Measurements from ENCODE around the gene GRID1. TPM values are rescaled to one million over a fixed set of nuclear protein-coding genes. Genes with fewer than 3 reads are reported as not detected.
"Not testable (repeated sequence)": the region's sequence is repeated elsewhere in the genome, so short reads cannot be mapped to it uniquely, and the experiment has no call there.

Gene GRID1
- polyA plus RNA-seq, 1 donor from 2014 or later, result not detected

GRCh38 chr10:86044029-86044428, 322.6 kb downstream of the GRID1 start:
- H3K9me3 Mint-ChIP-seq, result no peaks in the 10 kb centered on the region
- no peaks in the 10 kb centered on the region for H3K36me3 Mint-ChIP-seq
- H3K27me3 Mint-ChIP-seq, result peaks cover 7% of the 10 kb centered on the region
- H3K4me3 Mint-ChIP-seq, result no peak overlapping the region
- H3K4me1 Mint-ChIP-seq, result no peaks in the 10 kb centered on the region
- no peak overlapping the region for H3K27ac Mint-ChIP-seq

DNA sequence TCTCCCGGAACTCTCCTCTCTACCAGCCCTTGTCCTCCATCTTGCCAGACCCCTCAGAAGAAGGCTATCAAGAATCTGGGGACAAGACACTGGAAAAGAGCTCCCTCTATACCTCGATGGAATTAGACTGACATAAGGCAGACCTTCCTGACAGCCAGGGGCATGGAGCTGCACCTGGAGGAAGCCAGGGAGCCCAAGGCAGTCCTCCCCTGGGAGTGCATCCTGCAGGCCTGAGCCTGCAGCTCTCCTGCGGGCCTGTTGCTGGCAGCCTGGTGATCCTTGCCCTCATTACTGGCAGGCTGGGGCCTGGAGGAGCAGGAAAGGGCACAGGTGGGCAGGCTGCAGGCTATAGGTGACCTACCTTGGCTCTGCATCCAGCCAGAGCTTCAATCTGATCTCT, 323.4 kb downstream of the GRID1 start:
- Mint-ChIP-seq H3K4me1 (no peaks in the 10 kb centered on the region), H3K27me3 (peaks cover 9% of the 10 kb centered on the region), H3K27ac (no peak overlapping the region), H3K36me3 (no peaks in the 10 kb centered on the region), H3K9me3 (no peaks in the 10 kb centered on the region), H3K4me3 (no peak overlapping the region)

DNA sequence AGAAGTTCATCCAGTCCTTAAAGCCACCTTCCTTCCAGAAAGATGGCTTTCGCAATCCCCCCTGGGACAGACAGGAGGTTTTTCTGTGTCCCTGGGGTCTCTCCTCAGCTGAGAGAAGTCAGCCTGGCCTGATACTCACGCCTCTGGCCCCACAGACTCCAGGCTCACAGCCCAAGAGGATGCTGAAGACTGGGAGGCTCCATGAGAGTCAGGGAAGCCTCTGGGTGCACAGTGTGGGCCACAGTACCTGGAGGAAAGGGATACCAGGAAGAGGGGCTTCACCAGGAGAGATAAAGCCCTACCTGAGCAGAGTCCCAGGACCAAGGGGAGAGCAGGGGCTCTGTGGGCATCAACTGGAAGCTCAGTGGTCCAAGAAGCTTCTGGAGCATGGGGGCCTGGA, 324.4 kb downstream of the GRID1 start:
- Mint-ChIP-seq H3K27ac (peak overlapping the region in 1 of 3 donors; percentile 40), H3K4me3 (no peak overlapping the region), H3K27me3 (peaks cover 7% of the 10 kb centered on the region), H3K4me1 (no peaks in the 10 kb centered on the region), H3K36me3 (no peaks in the 10 kb centered on the region), H3K9me3 (no peaks in the 10 kb centered on the region)

DNA sequence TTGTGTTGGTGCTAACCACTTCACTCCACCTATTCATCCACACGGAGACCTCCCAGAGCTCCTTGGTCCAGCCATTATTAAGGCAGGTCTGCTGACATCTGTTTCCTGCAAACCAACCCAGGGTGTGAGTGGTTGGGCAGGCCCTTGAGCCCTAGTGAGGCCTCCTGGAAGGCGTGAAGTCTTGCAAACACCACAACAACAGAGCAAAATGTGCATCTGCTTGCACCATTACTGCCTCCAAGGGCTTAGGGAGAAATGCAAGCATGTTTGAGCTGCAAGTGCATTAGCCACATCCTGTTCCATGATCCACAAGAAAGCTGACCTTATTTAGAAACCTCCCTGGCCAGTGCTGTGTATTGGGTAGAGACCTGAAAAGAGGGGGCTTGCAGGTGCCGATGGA, 325.5 kb downstream of the GRID1 start:
- no peaks in the 10 kb centered on the region for H3K9me3 Mint-ChIP-seq
- peaks cover 7% of the 10 kb centered on the region for H3K27me3 Mint-ChIP-seq
- no peaks in the 10 kb centered on the region for H3K4me1 Mint-ChIP-seq
- no peaks in the 10 kb centered on the region for H3K36me3 Mint-ChIP-seq
- no peak overlapping the region for H3K4me3 Mint-ChIP-seq
- H3K27ac Mint-ChIP-seq, result peak overlapping the region in 1 of 3 donors; percentile 40

DNA sequence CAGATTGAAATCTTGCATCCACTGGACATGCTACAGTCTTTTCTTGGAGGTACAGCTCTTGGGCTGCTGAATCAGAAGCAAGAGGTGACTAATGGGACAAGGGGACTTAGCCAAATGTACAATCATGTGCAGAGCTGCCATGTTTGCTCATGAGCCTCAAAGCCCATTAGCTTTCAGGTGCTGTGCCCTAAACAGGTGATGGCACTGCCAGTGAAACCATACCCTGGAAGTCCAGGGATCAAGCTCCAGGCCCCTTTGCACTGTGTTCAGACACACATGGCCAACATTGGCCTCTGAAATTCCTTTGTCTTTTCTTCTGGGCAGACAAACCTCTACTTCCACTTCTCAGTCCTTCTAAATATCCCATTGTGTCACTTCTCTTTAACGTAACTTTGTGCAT, 328.2 kb downstream of the GRID1 start:
- peaks cover 4% of the 10 kb centered on the region for H3K27me3 Mint-ChIP-seq
- H3K27ac Mint-ChIP-seq, result no peak overlapping the region
- H3K4me1 Mint-ChIP-seq, result no peaks in the 10 kb centered on the region
- no peak overlapping the region for H3K4me3 Mint-ChIP-seq
- no peaks in the 10 kb centered on the region for H3K9me3 Mint-ChIP-seq
- H3K36me3 Mint-ChIP-seq, result no peaks in the 10 kb centered on the region

GRCh38 chr10:86037096-86037495, 329.5 kb downstream of the GRID1 start:
- Mint-ChIP-seq H3K4me1 (no peaks in the 10 kb centered on the region), H3K9me3 (no peaks in the 10 kb centered on the region), H3K27ac (no peak overlapping the region), H3K27me3 (peaks cover 3% of the 10 kb centered on the region), H3K4me3 (no peak overlapping the region), H3K36me3 (no peaks in the 10 kb centered on the region)

- Mint-ChIP-seq H3K9me3 (peaks cover 0 to under 1% (median 0%) of the 10 kb centered on the region in 3 donors), H3K27me3 (peaks cover 3% of the 10 kb centered on the region), H3K4me3 (no peak overlapping the region), H3K4me1 (no peaks in the 10 kb centered on the region), H3K27ac (no peak overlapping the region), H3K36me3 (no peaks in the 10 kb centered on the region)
Measured at GRCh38 chr10:86036544-86036831, 330.1 kb downstream of the GRID1 start.

DNA sequence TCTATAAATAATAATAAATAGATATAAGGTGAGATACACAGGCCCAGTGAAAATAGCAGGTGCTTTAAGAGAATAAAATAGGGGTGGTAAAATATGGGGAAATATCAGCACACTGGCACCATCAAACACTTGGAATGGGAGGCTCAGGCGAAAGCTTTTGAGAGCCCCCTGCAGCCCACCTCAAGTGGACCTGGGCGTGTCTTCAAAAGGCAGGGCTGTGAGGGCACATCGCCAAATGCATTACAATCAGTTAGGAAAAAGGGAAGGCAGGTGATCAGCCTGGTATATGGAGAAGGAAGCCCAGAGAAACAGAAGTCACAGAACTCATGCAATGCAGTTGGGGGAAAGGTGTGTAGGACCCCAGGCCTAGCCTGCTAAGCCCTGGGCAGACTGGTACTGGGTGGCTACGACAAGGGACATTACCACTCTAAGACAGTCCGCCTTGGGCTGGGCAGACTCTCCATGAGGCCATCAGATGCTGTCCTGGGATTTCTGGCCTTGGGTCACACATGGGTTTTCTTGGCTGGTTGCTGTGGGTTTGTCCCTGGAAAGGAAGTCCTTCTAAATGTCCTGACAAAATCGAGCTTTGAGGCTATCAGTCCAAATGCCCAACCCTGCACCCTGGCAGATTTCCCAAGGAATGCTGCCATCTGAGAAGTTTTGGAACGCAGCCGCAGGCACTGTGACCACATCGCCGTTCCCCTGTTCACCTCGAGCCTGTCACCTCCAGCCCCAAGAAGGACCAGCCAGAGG, 330.6 kb downstream of the GRID1 start:
- Mint-ChIP-seq H3K4me1 (no peaks in the 10 kb centered on the region), H3K27ac (no peak overlapping the region), H3K4me3 (no peak overlapping the region), H3K9me3 (peaks cover 0 to 4% (median 0%) of the 10 kb centered on the region in 3 donors), H3K27me3 (peaks cover 3% of the 10 kb centered on the region), H3K36me3 (no peaks in the 10 kb centered on the region)

DNA sequence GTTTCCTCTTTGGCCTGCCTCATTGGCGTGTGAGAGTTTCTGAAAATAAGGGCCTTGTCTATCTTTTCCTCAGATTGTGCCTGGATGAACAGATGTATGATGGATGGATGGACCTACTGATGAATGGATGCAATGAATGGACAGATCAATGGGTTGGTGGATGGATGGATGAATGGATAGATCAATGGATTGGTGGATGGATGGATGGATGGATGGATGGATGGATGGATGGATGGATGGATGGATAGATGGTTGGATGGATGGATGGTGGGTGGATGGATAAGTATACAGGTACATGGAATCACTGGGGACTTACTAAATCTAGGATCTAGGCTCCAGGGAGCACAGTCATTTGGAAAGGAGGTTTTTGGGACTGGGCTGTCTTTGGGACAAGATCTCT, 331.9 kb downstream of the GRID1 start:
- H3K4me3 Mint-ChIP-seq, result no peak overlapping the region
- no peaks in the 10 kb centered on the region for H3K4me1 Mint-ChIP-seq
- no peaks in the 10 kb centered on the region for H3K36me3 Mint-ChIP-seq
- H3K27me3 Mint-ChIP-seq, result peaks cover 5% of the 10 kb centered on the region
- peaks cover 0 to 6% (median 4%) of the 10 kb centered on the region in 3 donors for H3K9me3 Mint-ChIP-seq
- no peak overlapping the region for H3K27ac Mint-ChIP-seq

DNA sequence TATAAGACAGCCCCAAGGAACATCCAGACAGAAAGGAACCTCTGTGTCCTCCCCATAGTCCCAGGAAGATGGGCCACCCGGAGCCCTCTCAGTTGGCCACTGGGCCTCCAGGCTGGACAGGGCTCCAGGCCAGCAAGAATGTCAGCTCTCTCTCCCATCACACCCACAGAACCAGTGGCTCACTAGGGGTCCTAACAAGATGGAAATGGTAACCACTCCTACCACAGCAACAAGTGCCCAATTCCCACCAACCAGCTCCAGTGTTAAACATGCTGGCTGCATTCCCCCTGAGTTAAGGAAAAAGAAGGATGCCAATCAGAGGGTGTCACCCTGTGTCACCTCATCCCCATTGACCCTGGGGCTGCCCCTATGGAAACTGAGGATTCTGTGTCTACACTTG, 333.0 kb downstream of the GRID1 start:
- H3K27me3 Mint-ChIP-seq, result peaks cover 2% of the 10 kb centered on the region

DNA sequence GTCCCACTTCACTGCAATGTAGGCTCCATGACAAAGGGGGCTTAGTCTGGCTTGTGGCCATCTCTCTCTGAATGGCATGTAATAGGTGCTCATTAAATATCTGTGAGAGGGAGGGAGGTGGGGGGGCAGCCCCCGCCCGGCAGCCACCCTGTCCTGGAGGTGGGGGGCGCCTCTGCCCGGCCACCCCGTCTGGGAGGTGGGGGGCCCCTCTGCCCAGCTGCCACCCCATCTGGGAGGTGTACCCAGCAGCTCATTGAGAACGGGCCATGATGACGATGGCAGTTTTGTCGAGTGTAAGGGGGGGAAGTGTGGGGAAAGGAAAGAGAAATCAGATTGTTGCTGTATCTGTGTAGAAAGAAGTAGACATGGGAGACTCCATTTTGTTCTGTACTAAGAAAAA, 334.5 kb downstream of the GRID1 start:
- H3K9me3 Mint-ChIP-seq, H3K27ac Mint-ChIP-seq, H3K4me3 Mint-ChIP-seq, H3K36me3 Mint-ChIP-seq, H3K27me3 Mint-ChIP-seq, H3K4me1 Mint-ChIP-seq: not testable (repeated sequence)

More for the DNA sequence above, 333.0 kb downstream of the GRID1 start:
- Mint-ChIP-seq H3K9me3 (peaks cover 0 to 6% (median 4%) of the 10 kb centered on the region in 3 donors), H3K27ac (no peak overlapping the region), H3K36me3 (no peaks in the 10 kb centered on the region), H3K4me3 (no peak overlapping the region), H3K4me1 (no peaks in the 10 kb centered on the region)

- H3K36me3 Mint-ChIP-seq, result no peaks in the 10 kb centered on the region
- no peak overlapping the region for H3K4me3 Mint-ChIP-seq
- H3K9me3 Mint-ChIP-seq, result peaks cover 0 to 6% (median 4%) of the 10 kb centered on the region in 3 donors
- H3K4me1 Mint-ChIP-seq, result no peaks in the 10 kb centered on the region
- H3K27me3 Mint-ChIP-seq, result peaks cover 2% of the 10 kb centered on the region
- no peak overlapping the region for H3K27ac Mint-ChIP-seq
Measured at GRCh38 chr10:86030312-86030711, 336.3 kb downstream of the GRID1 start.

- Mint-ChIP-seq H3K27ac (no peak overlapping the region), H3K4me3 (no peak overlapping the region), H3K27me3 (peaks cover 2% of the 10 kb centered on the region), H3K9me3 (peaks cover 0 to 6% (median 4%) of the 10 kb centered on the region in 3 donors), H3K36me3 (no peaks in the 10 kb centered on the region), H3K4me1 (peaks cover 0 to 1% (median 0%) of the 10 kb centered on the region in 3 donors)
Measured at GRCh38 chr10:86027346-86027745, 339.2 kb downstream of the GRID1 start.

- Mint-ChIP-seq H3K9me3 (peaks cover 0 to 6% (median 0%) of the 10 kb centered on the region in 3 donors), H3K4me3 (no peak overlapping the region), H3K36me3 (no peaks in the 10 kb centered on the region), H3K27me3 (no peaks in the 10 kb centered on the region), H3K4me1 (peaks cover 0 to 1% (median 0%) of the 10 kb centered on the region in 3 donors), H3K27ac (no peak overlapping the region)
Measured at GRCh38 chr10:86025509-86025908, 341.1 kb downstream of the GRID1 start.

GRCh38 chr10:86024281-86025041, 342.1 kb downstream of the GRID1 start:
- peaks cover 0 to 1% (median 0%) of the 10 kb centered on the region in 3 donors for H3K4me1 Mint-ChIP-seq
- H3K4me3 Mint-ChIP-seq, result no peak overlapping the region
- H3K27me3 Mint-ChIP-seq, result peaks cover 2% of the 10 kb centered on the region
- no peak overlapping the region for H3K27ac Mint-ChIP-seq
- H3K36me3 Mint-ChIP-seq, result no peaks in the 10 kb centered on the region
- no peaks in the 10 kb centered on the region for H3K9me3 Mint-ChIP-seq

DNA sequence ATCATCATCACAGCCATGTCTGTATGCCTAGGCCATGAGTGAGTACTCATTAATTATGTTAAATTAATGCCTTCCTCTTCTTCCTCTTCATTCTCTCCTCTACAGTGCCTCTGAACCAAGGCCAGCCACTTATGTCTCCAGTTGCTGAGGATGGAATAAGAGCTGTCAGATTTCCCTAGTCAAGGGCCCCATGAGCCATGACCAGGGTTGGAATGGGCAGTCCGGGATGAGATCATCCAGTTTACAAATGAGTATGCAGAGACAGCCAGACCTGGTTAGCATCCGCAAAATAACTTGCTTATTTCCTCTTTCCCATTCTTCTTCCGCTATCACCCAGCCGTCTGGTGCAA, 342.7 kb downstream of the GRID1 start:
- Mint-ChIP-seq H3K36me3 (no peaks in the 10 kb centered on the region), H3K4me1 (peaks cover 0 to 4% (median 0%) of the 10 kb centered on the region in 3 donors), H3K4me3 (no peak overlapping the region), H3K27me3 (peaks cover 2% of the 10 kb centered on the region), H3K9me3 (no peaks in the 10 kb centered on the region), H3K27ac (no peak overlapping the region)
